Adipocyte (in vitro differentiated cells): Measurements from ENCODE around the gene RBFA.

ENCODE experiments used
- DNase-seq: peaks from one replicate; pipeline ENCODE4 v3.0.0-alpha.2; 2015; ENCODE audit warnings: low read depth
- H3K27me3 ChIP-seq: replicated peaks from 2 replicates; pipeline ENCODE4 v1.7.0; 2013; ENCODE audit warnings: mild to moderate bottlenecking, low read length, moderate library complexity; ENCODE audit not compliant: control insufficient read depth, insufficient read depth
- H3K36me3 ChIP-seq: 2 replicates; pipeline ENCODE4 v1.7.0; 2013; ENCODE audit warnings: low read length, mild to moderate bottlenecking, moderate library complexity; ENCODE audit not compliant: control insufficient read depth, insufficient read depth, severe bottlenecking
- H3K4me1 ChIP-seq: 2 replicates; pipeline ENCODE4 v1.7.0; 2013; ENCODE audit warnings: mild to moderate bottlenecking, low read length, moderate library complexity; ENCODE audit not compliant: control insufficient read depth, insufficient read depth
- H3K4me3 ChIP-seq: 2 replicates; pipeline ENCODE4 v1.7.0; 2013; ENCODE audit warnings: mild to moderate bottlenecking, low read length, moderate library complexity
- H3K9ac ChIP-seq: 2 replicates; pipeline ENCODE4 v1.7.0; 2013; ENCODE audit warnings: mild to moderate bottlenecking, low read length, moderate library complexity
- H3K9me3 ChIP-seq: 2 replicates; pipeline ENCODE4 v1.7.0; 2013; ENCODE audit warnings: mild to moderate bottlenecking, low read length, moderate library complexity; ENCODE audit not compliant: control insufficient read depth

RBFA gene

DNA sequence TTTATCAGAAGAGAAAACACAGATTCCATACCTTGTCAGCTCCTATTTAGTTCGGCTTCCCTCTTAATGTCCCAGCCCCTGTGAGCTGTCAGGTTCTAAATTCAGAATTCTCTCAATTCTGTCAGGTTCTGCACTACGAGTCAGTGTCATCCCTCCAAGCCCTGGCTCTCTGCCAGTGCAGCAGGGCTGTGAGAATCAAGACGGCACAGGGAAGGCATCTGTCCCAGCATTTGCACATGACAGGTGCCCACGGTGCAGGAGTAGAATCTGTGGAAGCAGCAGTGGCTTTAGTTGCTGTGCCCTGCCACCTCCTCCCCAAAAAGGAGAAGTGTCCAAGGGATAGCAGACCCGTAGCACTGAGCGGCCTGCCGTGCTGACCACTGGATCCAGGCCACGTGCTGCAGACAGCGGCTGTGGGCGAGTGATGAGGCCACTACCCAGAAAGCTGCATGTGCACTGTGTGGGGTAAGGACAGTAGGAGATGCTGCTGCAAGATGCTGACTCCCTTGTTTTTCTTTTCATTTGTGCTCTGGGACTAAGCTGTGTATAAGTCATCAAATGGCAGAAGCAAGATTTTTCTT, 12.8 kb downstream of the RBFA start:
- no peak for DNase-seq
- Histone ChIP-seq H3K4me1 (no peaks in the 10 kb centered on the region), H3K27me3 (no peaks in the 10 kb centered on the region), H3K9ac (no peak overlapping the region), H3K36me3 (peaks cover 64% of the 10 kb centered on the region), H3K4me3 (no peak overlapping the region), H3K9me3 (no peaks in the 10 kb centered on the region)

- no peaks in the 10 kb centered on the region for H3K27me3 ChIP-seq
Measured at GRCh38 chr18:80050797-80051196, 16.6 kb downstream of the RBFA start.

GRCh38 chr18:80056095-80056494, 21.9 kb downstream of the RBFA start:
- Histone ChIP-seq H3K36me3 (peaks cover 9% of the 10 kb centered on the region), H3K9ac (no peak overlapping the region), H3K4me1 (no peaks in the 10 kb centered on the region), H3K4me3 (no peak overlapping the region), H3K27me3 (no peaks in the 10 kb centered on the region), H3K9me3 (peaks cover 32% of the 10 kb centered on the region)
- no peak for DNase-seq

More at GRCh38 chr18:80050797-80051196, 16.6 kb downstream of the RBFA start:
- no peak for DNase-seq
- H3K9ac ChIP-seq = no peak overlapping the region
- no peaks in the 10 kb centered on the region for H3K4me1 ChIP-seq
- H3K36me3 ChIP-seq = peaks cover 39% of the 10 kb centered on the region
- no peak overlapping the region for H3K4me3 ChIP-seq
- H3K9me3 ChIP-seq = peaks cover 18% of the 10 kb centered on the region

GRCh38 chr18:80059945-80060344, 25.7 kb downstream of the RBFA start:
- Histone ChIP-seq H3K27me3 (no peaks in the 10 kb centered on the region), H3K9me3 (peaks cover 23% of the 10 kb centered on the region), H3K36me3 (no peaks in the 10 kb centered on the region), H3K9ac (no peak overlapping the region), H3K4me1 (no peaks in the 10 kb centered on the region), H3K4me3 (no peak overlapping the region)
- DNase-seq = no peak

GRCh38 chr18:80065705-80066104, 31.5 kb downstream of the RBFA start:
- Histone ChIP-seq H3K9me3 (peaks cover 3% of the 10 kb centered on the region), H3K4me3 (no peak overlapping the region), H3K27me3 (no peaks in the 10 kb centered on the region), H3K36me3 (no peaks in the 10 kb centered on the region), H3K4me1 (peaks cover 5% of the 10 kb centered on the region), H3K9ac (no peak overlapping the region)
- no peak for DNase-seq

DNA sequence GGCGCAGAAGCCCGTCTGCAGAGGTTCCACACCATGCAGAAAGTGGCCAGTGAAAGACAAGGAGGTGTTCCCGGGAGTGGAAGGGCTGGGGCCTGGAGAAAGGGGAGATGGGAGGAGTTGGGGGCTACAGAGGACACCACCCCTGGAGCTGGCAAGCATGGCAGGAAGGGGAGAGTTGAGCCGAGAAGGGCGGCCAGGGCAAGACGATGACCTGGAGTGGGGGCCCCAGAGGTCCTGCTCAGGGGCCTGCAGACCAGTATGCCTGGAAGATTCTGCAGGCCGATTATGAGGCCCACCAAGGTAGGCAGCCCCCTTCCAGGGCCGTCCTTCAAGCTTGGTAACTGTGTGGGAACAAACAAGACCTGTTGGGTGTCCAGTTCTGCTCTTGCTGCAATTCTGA, 33.1 kb downstream of the RBFA start:
- H3K27me3 ChIP-seq = no peaks in the 10 kb centered on the region
- H3K36me3 ChIP-seq = no peaks in the 10 kb centered on the region
- peaks cover 5% of the 10 kb centered on the region for H3K4me1 ChIP-seq
- DNase-seq = no peak
- H3K9ac ChIP-seq = no peak overlapping the region
- H3K9me3 ChIP-seq = peaks cover 2% of the 10 kb centered on the region
- no peak overlapping the region for H3K4me3 ChIP-seq

DNA sequence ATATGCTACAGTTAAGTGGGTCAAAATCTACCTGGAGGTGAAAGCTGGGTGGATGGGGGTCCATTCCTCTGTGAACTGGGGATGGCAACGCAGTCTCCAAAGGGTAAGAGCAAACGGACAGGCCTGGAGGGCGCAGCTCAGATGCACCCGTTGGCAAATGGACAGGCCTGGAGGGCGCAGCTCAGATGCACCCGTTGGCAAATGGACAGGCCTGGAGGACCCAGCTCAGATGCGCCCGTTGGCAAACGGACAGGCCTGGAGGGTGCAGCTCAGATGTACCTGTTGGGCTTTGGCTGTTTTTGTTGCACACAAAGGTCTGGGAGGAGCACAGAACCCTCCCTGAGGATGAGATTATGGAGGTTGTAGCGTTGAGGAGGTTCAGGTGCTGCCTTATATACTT, 33.7 kb downstream of the RBFA start:
- no peak overlapping the region for H3K4me3 ChIP-seq
- peaks cover 5% of the 10 kb centered on the region for H3K4me1 ChIP-seq
- H3K9ac ChIP-seq = no peak overlapping the region
- no peaks in the 10 kb centered on the region for H3K9me3 ChIP-seq
- no peaks in the 10 kb centered on the region for H3K36me3 ChIP-seq
- H3K27me3 ChIP-seq = no peaks in the 10 kb centered on the region
- DNase-seq = no peak

GRCh38 chr18:80068571-80069272, 34.5 kb downstream of the RBFA start:
- DNase-seq = no peak
- Histone ChIP-seq H3K4me3 (no peak overlapping the region), H3K4me1 (peaks cover 5% of the 10 kb centered on the region), H3K27me3 (no peaks in the 10 kb centered on the region), H3K9ac (no peak overlapping the region), H3K9me3 (no peaks in the 10 kb centered on the region), H3K36me3 (no peaks in the 10 kb centered on the region)

- DNase-seq = no peak
- no peak overlapping the region for H3K4me3 ChIP-seq
- H3K27me3 ChIP-seq = no peaks in the 10 kb centered on the region
- no peaks in the 10 kb centered on the region for H3K9me3 ChIP-seq
- no peak overlapping the region for H3K9ac ChIP-seq
- H3K36me3 ChIP-seq = no peaks in the 10 kb centered on the region
- peaks cover 5% of the 10 kb centered on the region for H3K4me1 ChIP-seq
Measured at GRCh38 chr18:80070825-80071224, 36.6 kb downstream of the RBFA start.

GRCh38 chr18:80074183-80074582, 39.9 kb downstream of the RBFA start:
- H3K36me3 ChIP-seq = no peaks in the 10 kb centered on the region

GRCh38 chr18:80074697-80075096, 40.5 kb downstream of the RBFA start:
- no peak overlapping the region for H3K4me3 ChIP-seq
- no peak for DNase-seq
- H3K36me3 ChIP-seq = no peaks in the 10 kb centered on the region
- H3K27me3 ChIP-seq = no peaks in the 10 kb centered on the region
- H3K9me3 ChIP-seq = no peaks in the 10 kb centered on the region
- H3K9ac ChIP-seq = no peak overlapping the region
- no peaks in the 10 kb centered on the region for H3K4me1 ChIP-seq

More at GRCh38 chr18:80074183-80074582, 39.9 kb downstream of the RBFA start:
- Histone ChIP-seq H3K9me3 (no peaks in the 10 kb centered on the region), H3K4me3 (no peak overlapping the region), H3K9ac (no peak overlapping the region), H3K4me1 (no peaks in the 10 kb centered on the region), H3K27me3 (no peaks in the 10 kb centered on the region)
- DNase-seq = no peak

- no peak overlapping the region for H3K9ac ChIP-seq
- H3K27me3 ChIP-seq = no peaks in the 10 kb centered on the region
- H3K4me1 ChIP-seq = no peaks in the 10 kb centered on the region
- no peaks in the 10 kb centered on the region for H3K9me3 ChIP-seq
- H3K36me3 ChIP-seq = no peaks in the 10 kb centered on the region
- DNase-seq = no peak
- H3K4me3 ChIP-seq = no peak overlapping the region
Measured at GRCh38 chr18:80075940-80076339, 41.7 kb downstream of the RBFA start.
